Ovary (tissue), 3 donors: Measurements from ENCODE around the gene ADAMTS7.

Experiments
- CTCF ChIP-seq, 3 donors: fragments of 450-650 bp in 2 of 3; fragments of 200-600 bp in 1 of 3; IDR thresholded peaks; one replicate each; pipeline versions ENCODE4 v1.5.1 to v1.8.0; 2016 to 2022; ENCODE audit warnings: antibody characterized with exemption in 3 of 3, mild to moderate bottlenecking in 1 of 3
- EP300 ChIP-seq: sonication (generic); formaldehyde crosslinking; IDR thresholded peaks from one replicate; pipeline ENCODE4 v1.6.1; 2017; ENCODE audit warnings: antibody characterized with exemption
- POLR2A ChIP-seq: fragments of 450-650 bp; IDR thresholded peaks from one replicate; pipeline ENCODE4 v1.6.1; 2017; ENCODE audit warnings: antibody characterized with exemption, mild to moderate bottlenecking, moderate library complexity
- donor health status: DM: no; HTN: no; CAD: no.

- TF ChIP-seq CTCF (IDR thresholded peaks at IDR 0.05) (no peak), EP300 (no peak), POLR2A (no peak)
These were observed 80.3 kb downstream of the ADAMTS7 start for GRCh38 chr15:78730955-78731354.
